Cardiac muscle cell (in vitro differentiated cells and primary cell): Measurements from ENCODE around the gene LPAR1. TPM values are rescaled to one million over a fixed set of nuclear protein-coding genes. Genes with fewer than 3 reads are reported as not detected.
"Not testable (repeated sequence)": the region's sequence is repeated elsewhere in the genome, so short reads cannot be mapped to it uniquely, and the experiment has no call there.

Experiments used
- DNase-seq, 2 donors: peaks; one replicate each; pipeline versions ENCODE4 v3.0.0 to v3.0.0-alpha.2; 2010 to 2017; ENCODE audit warnings: low read depth in 1 of 2, low spot score in 1 of 2
- H3K27ac ChIP-seq: fragments of 200-600 bp; sonication (generic); 2 replicates; pipeline ENCODE4 v1.5.1; 2016
- H3K27me3 ChIP-seq: fragments of 200-600 bp; sonication (generic); 2 replicates; pipeline ENCODE4 v1.6.0; 2016; ENCODE audit warnings: control low read depth
- H3K36me3 ChIP-seq: fragments of 200-600 bp; sonication (generic); 2 replicates; pipeline ENCODE4 v1.5.1; 2016; ENCODE audit warnings: control low read depth
- H3K4me1 ChIP-seq: fragments of 200-600 bp; sonication (generic); 2 replicates; pipeline ENCODE4 v1.8.1; 2017; ENCODE audit warnings: low read depth, mild to moderate bottlenecking, mixed run types
- H3K4me3 ChIP-seq: fragments of 200-600 bp; sonication (generic); 2 replicates; pipeline ENCODE4 v1.5.1; 2016; ENCODE audit warnings: mild to moderate bottlenecking
- H3K9me3 ChIP-seq: fragments of 200-600 bp; sonication (generic); 2 replicates; pipeline ENCODE4 v1.5.1; 2017; ENCODE audit warnings: low read depth, mild to moderate bottlenecking, control low read depth
- CTCF ChIP-seq: IDR thresholded peaks from 2 replicates; pipeline ENCODE4 v1.5.1; 2012; ENCODE audit warnings: low read depth, mild to moderate bottlenecking, low read length
- polyA plus RNA-seq: library from polyadenylated mRNA; unstranded; fragments of >200 nt; fragmentation: Nextera tagmentation; extraction: Ambion mirVana; gene quantifications from 2 replicates; pipeline ENCODE4 v1.2.1, GENCODE V29; 2016
- total RNA-seq: library from RNA; depleted of rRNA; stranded (reverse); fragments of >200 nt; gene quantifications from 2 replicates; pipeline ENCODE4 v1.2.3, GENCODE V29; 2016

LPAR1 gene
- total and polyA plus RNA-seq, 2 experiments from 2014 or later = 0.77 to 1.9 TPM

- Histone ChIP-seq H3K36me3 (no peaks in the 10 kb centered on the region), H3K4me1 (no peaks in the 10 kb centered on the region), H3K9me3 (no peaks in the 10 kb centered on the region), H3K27ac (no peak overlapping the region), H3K27me3 (no peaks in the 10 kb centered on the region), H3K4me3 (no peak overlapping the region)
- TF ChIP-seq CTCF = no peak
- no peak for DNase-seq
These were observed 205.3 kb downstream of the LPAR1 start for GRCh38 chr9:110832926-110833325.

- no peaks in the 10 kb centered on the region for H3K36me3 ChIP-seq
- no peaks in the 10 kb centered on the region for H3K27me3 ChIP-seq
- no peak for TF ChIP-seq CTCF
- H3K9me3 ChIP-seq = no peaks in the 10 kb centered on the region
- no peaks in the 10 kb centered on the region for H3K4me1 ChIP-seq
- H3K27ac ChIP-seq = no peak overlapping the region
- H3K4me3 ChIP-seq = no peak overlapping the region
- DNase-seq = no peak
These were observed 207.8 kb downstream of the LPAR1 start for GRCh38 chr9:110830495-110830894.

- H3K27me3 ChIP-seq = no peaks in the 10 kb centered on the region
- peak; percentile 35 to 78 for DNase-seq
- H3K4me3 ChIP-seq = no peak overlapping the region
- no peak overlapping the region for H3K27ac ChIP-seq
- no peak for TF ChIP-seq CTCF
- H3K36me3 ChIP-seq = no peaks in the 10 kb centered on the region
- no peaks in the 10 kb centered on the region for H3K9me3 ChIP-seq
- H3K4me1 ChIP-seq = no peaks in the 10 kb centered on the region
These were observed 210.0 kb downstream of the LPAR1 start for GRCh38 chr9:110828264-110828663.

GRCh38 chr9:110826400-110826799 is 211.9 kb downstream of the LPAR1 start:
- not testable (repeated sequence) for H3K4me3 ChIP-seq, H3K27me3 ChIP-seq, H3K27ac ChIP-seq, H3K9me3 ChIP-seq, H3K4me1 ChIP-seq, H3K36me3 ChIP-seq, DNase-seq

- Histone ChIP-seq H3K4me1 (no peaks in the 10 kb centered on the region), H3K27ac (no peak overlapping the region)
- TF ChIP-seq CTCF = no peak
These were observed 212.3 kb downstream of the LPAR1 start for GRCh38 chr9:110825950-110826349.

GRCh38 chr9:110825129-110825528 is 213.1 kb downstream of the LPAR1 start:
- not testable (repeated sequence) for H3K9me3 ChIP-seq, H3K4me1 ChIP-seq

More at GRCh38 chr9:110825950-110826349, 212.3 kb downstream of the LPAR1 start:
- H3K36me3 ChIP-seq = no peaks in the 10 kb centered on the region
- H3K27me3 ChIP-seq = no peaks in the 10 kb centered on the region
- H3K9me3 ChIP-seq = no peaks in the 10 kb centered on the region
- no peak for DNase-seq
- no peak overlapping the region for H3K4me3 ChIP-seq

More at GRCh38 chr9:110825129-110825528, 213.1 kb downstream of the LPAR1 start:
- not testable (repeated sequence) for H3K36me3 ChIP-seq, H3K4me3 ChIP-seq, DNase-seq, H3K27me3 ChIP-seq, H3K27ac ChIP-seq
